C4-2B (cell line): Measurements from ENCODE around the gene OSTF1.

Experiments
- CTCF ChIP-seq: fragments of 450-650 bp; conservative IDR thresholded peaks from 2 replicates; pipeline ENCODE4 v1.5.1; 2017; ENCODE audit warnings: mild to moderate bottlenecking
- ZFX ChIP-seq: fragments of 450-650 bp; IDR thresholded peaks from 2 replicates; pipeline ENCODE4 v1.6.1; 2017

- no peak for TF ChIP-seq CTCF
- no peak for TF ChIP-seq ZFX
Measured at GRCh38 chr9:75072895-75073294, 15.4 kb upstream of the OSTF1 start.
